NCI-H1105 treated with DMSO at 0.1 percent for 48 hours (cell line): ENCODE measurements around the gene RABGEF1.
"Not testable (repeated sequence)": the region's sequence is repeated elsewhere in the genome, so short reads cannot be mapped to it uniquely, and the experiment has no call there.

Source experiments
- DNase-seq: peaks from one replicate; lab custom pipeline; 2025; lab: John Stamatoyannopoulos, UW

Gene RABGEF1

DNA sequence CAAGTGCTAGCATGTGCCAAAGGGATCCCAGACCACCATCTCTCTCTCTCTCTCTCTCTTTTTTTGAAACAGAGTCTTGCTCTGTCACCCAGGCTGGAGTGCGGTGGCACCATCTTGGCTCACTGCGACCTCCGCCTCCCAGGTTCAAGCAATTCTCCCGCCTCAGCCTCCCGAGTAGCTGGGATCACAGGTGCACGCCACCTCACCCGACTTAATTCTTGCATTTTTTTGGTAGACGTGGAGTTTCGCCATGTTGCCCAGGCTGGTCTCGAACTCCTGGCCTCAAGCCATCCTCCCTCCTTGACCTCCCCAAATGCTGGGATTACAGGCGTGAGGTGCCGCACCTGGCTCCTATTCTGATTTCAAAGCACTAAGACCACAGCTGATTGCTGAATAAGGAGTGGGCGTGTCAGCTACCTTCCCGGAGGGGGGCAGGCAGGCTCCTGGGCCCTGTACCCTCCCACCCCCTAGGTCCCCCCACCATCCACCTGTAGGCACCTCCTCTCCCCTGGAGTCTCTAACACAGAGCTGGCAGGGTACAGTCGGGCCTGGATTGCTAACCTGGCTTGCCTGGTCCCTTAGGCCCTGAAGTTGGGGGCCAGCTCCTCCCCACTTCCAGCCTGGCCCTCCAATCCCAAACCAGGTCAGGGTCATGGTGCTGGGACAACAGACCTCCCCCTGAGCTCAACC lies 74.8 kb downstream of the RABGEF1 start:
- DNase-seq = not testable (repeated sequence)

- DNase-seq = no peak
These were observed 75.4 kb downstream of the RABGEF1 start for GRCh38 chr7:66815951-66816350.

DNA sequence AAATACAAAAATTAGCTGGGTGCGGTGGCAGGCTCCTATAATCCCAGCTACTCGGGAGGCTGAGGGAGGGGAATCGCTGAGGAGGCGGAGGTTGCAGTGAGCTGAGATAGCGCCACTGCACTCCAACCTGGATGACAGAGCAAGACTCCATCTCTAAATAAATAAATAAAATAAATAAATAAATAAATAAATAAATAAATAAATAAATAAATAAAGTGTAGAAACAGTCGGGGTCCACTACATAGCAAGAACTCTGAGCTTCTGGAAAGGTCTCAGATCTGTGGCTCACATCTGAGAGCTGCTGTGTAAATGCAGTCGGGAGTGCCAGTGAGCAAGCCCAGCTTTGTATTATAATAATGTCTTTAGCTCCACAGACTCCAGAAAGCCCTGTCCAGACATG lies 76.1 kb downstream of the RABGEF1 start:
- DNase-seq = not testable (repeated sequence)

- not testable (repeated sequence) for DNase-seq
These were observed 76.8 kb downstream of the RABGEF1 start for GRCh38 chr7:66817208-66817795.

DNA sequence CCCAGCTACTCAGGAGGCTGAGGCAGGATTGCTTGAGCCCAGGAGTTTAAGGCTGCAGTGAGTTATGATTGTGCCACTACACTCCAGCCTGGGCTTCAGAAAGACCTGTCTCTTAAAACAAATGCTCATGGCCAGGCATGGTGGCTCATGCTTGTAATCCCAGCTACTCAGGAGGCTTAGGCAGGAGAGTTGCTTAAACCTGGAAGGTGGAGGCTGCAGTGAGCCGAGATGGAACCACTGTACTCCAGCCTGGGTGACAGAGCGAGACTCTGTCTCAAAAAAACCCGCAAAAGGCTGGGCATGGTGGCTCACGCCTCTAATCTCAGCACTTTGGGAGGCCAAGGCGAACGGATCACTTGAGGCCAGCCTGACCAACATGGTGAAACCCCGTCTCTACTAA lies 77.4 kb downstream of the RABGEF1 start:
- DNase-seq = not testable (repeated sequence)

DNA sequence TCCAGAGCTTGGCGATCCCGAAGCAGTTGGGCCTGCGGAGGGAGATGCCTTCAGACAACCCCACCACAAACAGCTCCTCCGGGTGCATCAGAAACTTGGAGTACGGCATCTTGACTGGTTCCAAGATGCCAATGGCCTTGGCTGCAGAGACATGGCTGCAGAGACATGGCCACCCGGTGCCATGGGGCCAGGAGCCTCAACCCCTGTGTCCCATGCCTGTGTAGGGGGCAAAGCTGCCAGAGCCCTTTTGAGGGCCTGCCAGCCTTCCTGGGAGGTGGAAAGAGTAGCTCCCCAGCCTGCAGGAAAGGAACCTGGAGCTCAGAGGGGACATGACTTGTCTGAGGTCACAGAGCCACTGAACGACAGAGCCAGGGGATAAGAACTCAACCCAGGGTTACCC lies 83.5 kb downstream of the RABGEF1 start:
- no peak for DNase-seq

- not testable (repeated sequence) for DNase-seq
These were observed 85.0 kb downstream of the RABGEF1 start for GRCh38 chr7:66825538-66825937.

DNA sequence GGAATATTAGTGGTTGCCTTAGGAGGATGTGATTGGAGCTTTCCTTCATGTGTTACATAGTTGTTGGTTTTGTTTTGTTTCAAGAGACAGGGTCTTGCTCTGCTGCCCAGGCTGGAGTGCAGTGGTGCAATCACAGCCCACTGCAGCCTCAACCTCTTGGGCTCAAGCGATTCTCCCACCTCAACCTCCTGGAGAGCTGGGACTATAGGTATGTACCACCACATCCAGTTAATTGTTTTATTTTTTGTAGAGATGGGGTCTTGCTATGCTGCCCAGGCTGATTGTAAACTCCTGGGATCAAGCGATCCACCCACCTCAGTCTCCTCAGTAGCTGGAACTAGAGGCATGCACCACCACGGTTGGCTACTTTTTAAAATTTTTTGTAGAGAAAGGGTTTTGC lies 86.1 kb downstream of the RABGEF1 start:
- no peak for DNase-seq

GRCh38 chr7:66830976-66831375 lies 90.4 kb downstream of the RABGEF1 start:
- DNase-seq = not testable (repeated sequence)

DNA sequence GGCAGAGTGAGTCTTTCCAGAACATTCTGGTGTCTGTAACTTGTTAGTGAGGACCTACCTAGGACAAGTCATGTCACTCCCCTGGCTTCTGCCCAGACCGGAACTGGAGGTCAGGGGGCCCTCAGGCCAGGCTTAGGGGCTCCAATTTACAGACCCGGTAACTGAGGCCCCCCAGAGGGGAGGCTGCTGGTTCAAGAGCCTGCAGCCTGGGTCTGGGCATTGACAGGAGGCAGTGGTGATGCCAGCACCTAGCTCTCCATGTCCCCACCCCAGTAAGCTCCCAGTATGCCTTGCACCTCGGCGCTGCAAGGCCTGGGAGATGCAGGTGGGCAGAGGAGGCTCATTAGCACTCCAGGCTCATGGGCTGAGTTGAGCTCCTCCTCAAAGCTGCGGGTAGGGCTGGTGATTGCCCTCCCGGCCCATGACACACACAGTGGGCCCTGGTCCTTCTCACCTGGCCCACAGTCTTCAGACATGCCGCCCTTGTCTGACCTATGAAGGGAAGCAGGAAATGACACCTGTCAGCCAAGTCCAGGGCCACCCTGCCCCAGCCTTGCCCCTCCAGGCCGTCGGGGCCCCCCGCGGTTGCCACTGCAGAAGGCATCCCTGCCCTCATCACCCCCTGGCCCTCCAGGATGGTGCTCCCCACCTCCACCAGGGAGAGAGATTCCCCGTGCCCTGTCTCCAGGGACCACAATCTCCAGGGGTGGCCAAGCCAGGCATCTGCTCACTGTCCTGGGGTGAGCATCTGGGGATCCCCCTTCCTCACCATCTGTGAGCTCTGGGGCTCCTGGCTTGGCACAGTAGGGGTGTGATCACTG lies 92.2 kb downstream of the RABGEF1 start:
- no peak for DNase-seq

- no peak for DNase-seq
These were observed 96.5 kb downstream of the RABGEF1 start for GRCh38 chr7:66837007-66837406.

GRCh38 chr7:66837661-66838060 lies 97.1 kb downstream of the RABGEF1 start:
- DNase-seq = no peak

DNA sequence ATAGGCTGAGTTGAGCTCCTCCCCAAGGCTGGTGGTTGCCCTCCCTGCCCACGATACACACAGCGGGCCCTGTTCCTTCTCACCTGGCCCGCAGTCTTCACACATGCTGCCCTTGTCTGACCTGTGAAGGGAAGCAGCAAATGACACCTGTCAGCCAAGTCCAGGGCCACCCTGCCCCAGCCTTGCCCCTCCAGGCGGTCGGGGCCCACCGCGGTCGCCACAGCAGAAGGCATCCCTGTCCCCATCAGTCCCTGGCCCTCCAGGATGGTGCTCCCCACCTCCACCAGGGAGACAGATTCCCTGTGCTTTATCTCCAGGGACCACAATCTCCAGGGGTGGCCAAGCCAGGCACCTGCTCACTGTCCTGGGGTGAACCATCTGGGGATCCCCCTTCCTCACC lies 99.3 kb downstream of the RABGEF1 start:
- DNase-seq = no peak

GRCh38 chr7:66840316-66840715 lies 99.8 kb downstream of the RABGEF1 start:
- DNase-seq = no peak

DNA sequence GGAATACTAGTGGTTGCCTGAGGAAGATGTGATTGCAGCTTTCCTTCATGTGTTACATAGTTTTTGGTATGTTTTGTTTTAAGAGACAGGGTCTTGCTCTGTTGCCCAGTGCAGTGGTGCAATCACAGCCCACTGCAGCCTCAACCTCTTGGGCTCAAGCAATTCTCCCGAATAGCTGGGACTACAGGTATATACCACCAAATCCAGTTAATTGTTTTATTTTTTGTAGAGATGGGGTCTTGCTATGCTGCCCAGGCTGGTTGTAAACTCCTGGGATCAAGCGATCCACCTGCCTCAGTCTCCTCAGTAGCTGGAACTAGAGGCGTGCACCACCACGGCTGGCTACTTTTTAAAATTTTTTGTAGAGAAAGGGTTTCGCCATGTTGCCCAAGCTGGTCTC lies 101.4 kb downstream of the RABGEF1 start:
- no peak for DNase-seq

- not testable (repeated sequence) for DNase-seq
These were observed 103.0 kb downstream of the RABGEF1 start for GRCh38 chr7:66843492-66843891.

DNA sequence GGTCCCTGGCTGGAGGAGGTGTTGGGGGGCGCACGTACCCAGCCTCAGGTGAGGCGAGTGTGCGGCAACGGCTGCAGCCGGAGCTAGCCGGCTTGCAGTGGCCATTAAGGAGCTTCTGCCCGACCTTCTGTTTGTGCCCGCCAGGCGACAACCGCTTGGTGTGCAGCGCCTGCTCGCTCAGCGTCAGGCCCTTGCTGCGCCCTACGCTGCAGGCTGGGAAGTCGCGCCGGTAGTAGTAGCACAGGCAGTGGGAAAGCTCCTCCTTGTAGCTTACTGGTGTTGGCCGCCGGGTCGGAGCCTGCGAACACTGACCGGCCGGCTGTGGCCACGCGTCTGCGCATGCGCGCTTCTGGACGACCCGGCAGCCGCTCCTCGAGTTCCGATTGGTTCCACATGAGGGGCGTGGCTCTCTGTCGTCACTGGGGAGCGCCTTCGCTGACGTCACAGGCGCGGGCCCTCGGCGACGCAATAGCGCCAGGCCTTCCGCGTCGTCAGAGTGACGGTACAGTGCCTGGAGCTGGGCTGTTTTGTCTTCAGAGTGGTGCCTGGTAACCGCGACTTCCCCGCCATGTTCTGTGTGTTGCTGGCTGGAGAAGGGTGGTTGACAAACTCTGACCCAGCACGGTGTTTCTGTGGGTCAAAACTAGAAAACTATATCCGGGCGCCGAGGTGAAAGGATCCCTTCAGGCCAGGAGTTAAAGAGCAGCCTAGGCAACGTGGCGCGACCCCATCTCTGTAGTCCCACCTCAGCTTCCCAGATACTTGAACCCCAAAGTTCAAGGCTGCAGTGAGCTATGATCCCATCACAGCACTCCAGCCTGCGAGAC lies 104.2 kb downstream of the RABGEF1 start:
- DNase-seq = peak; percentile 95

DNA sequence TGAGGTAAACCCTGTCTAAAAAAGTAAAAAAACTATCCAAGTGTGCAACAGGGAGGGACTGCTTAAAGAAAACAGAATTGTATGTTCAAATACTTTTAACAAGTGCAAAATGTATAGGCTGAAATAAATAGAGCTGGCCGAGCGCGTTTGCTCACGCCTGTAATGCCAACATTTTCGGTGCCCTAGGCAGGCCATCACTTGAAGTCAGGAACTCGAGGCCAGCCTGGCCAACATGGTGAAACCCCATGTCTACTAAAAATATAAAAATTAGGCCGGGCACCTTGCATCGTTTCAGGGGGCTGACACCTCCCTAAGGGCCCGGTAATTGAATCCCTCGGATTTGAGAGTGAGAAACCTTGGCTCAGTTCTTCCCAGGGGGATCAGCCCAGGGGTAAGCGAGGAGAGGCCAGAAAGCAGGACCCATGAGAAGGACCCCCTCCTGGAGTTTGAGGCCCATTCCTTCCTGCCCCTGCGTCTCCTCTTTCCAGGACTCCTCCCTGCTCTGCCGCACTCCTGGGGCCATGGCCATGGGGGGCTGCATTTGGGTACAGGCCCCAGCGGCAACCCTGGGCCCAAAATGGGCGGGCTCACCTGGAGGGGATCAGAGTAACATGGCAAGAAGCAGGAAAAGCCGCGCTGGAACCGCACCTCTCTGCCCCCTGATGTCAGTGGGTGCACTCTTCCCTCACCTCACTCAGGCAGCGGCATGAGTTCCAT lies 105.0 kb downstream of the RABGEF1 start:
- DNase-seq = no peak

GRCh38 chr7:66846096-66846445 lies 105.5 kb downstream of the RABGEF1 start:
- DNase-seq = not testable (repeated sequence)

GRCh38 chr7:66847523-66847855 lies 107.0 kb downstream of the RABGEF1 start:
- not testable (repeated sequence) for DNase-seq

GRCh38 chr7:66847879-66848790 lies 107.6 kb downstream of the RABGEF1 start:
- DNase-seq = no peak
